Measurements from ENCODE around the gene LCP1. TPM values are rescaled to one million over a fixed set of nuclear protein-coding genes. Genes with fewer than 3 reads are reported as not detected.

LCP1 gene
- total RNA-seq, 4 donors from 2014 or later, result 55.9 to 517 (median 110) TPM

GRCh38 chr13:46192412-46192811, 10.4 kb upstream of the LCP1 start:
- TF ChIP-seq CTCF (IDR thresholded peaks at IDR 0.05; ENCODE audit: low read depth), result no peak

- TF ChIP-seq CTCF (IDR thresholded peaks at IDR 0.05; ENCODE audit: low read depth), result no peak
Observed at GRCh38 chr13:46185634-46186033, 3.7 kb upstream of the LCP1 start.

GRCh38 chr13:46184277-46184699, 2.3 kb upstream of the LCP1 start:
- no peak for TF ChIP-seq CTCF (IDR thresholded peaks at IDR 0.05; ENCODE audit: low read depth)

- TF ChIP-seq CTCF (IDR thresholded peaks at IDR 0.05; ENCODE audit: low read depth), result no peak
Observed at GRCh38 chr13:46183018-46183946, 1.3 kb upstream of the LCP1 start.

- no peak for TF ChIP-seq CTCF (IDR thresholded peaks at IDR 0.05; ENCODE audit: low read depth)
Observed at GRCh38 chr13:46182491-46182877, 507 bp upstream of the LCP1 start.

- TF ChIP-seq CTCF (IDR thresholded peaks at IDR 0.05; ENCODE audit: low read depth), result no peak
Observed at GRCh38 chr13:46181377-46181839, 569 bp downstream of the LCP1 start.

- no peak for TF ChIP-seq CTCF (IDR thresholded peaks at IDR 0.05; ENCODE audit: low read depth)
Observed at GRCh38 chr13:46179969-46180763, 1.8 kb downstream of the LCP1 start.

Data from subcutaneous adipose tissue (tissue), 4 donors.